ENCODE results near the gene EPHB1.

The EPHB1 gene

GRCh38 chr3:135158520-135158919 is 363.5 kb downstream of the EPHB1 start:
- no peak for DNase-seq (ENCODE audit: low read depth in 1 of 2, low spot score in 1 of 2)
- no peak for TF ChIP-seq SPI1 (IDR thresholded peaks at IDR 0.05; ENCODE audit: borderline replicate concordance, low read depth)
- TF ChIP-seq GABPA (IDR thresholded peaks at IDR 0.05; ENCODE audit: low read depth), result no peak
- no peak for TF ChIP-seq REST (IDR thresholded peaks at IDR 0.05; ENCODE audit: insufficient replicate concordance, low read depth)
- TF ChIP-seq POLR2AphosphoS5 (IDR thresholded peaks at IDR 0.05; ENCODE audit: low read depth), result no peak
- Histone ChIP-seq H3K27ac (replicated peaks) (no peak overlapping the region), H3K4me3 (replicated peaks; ENCODE audit: insufficient read depth, low read length) (no peak overlapping the region), H3K27me3 (ENCODE audit: insufficient read depth, poor library complexity, severe bottlenecking) (peaks cover under 1% of the 10 kb centered on the region)

DNA sequence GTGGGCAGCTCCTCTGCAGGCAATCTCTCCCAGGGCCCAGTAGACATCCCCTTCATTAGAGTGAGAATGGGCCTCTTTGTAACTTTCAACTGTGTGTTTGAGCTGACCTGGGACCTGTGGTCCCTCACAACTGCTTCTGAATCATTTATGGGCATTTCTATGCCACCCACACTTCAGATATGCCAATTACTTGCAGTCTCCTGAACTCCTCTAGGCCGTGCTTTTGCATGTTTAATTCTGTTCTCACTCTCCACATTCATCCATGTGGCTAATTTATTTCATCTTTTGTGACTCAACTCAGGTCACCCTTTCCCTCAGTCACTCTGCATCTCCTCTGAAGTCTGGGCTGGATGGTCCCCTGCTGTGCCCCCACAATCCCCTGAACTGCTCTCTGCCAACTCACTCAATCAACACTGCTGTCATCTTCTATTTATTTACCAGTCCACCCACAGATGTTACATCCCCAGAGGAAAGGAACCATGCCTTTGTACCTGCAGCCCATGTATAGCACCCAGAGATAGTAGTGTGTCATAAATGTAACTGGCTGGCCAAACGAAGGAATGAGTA is 364.7 kb downstream of the EPHB1 start:
- TF ChIP-seq GABPA (IDR thresholded peaks at IDR 0.05; ENCODE audit: low read depth) (no peak), REST (IDR thresholded peaks at IDR 0.05; ENCODE audit: insufficient replicate concordance, low read depth) (no peak), POLR2AphosphoS5 (IDR thresholded peaks at IDR 0.05; ENCODE audit: low read depth) (no peak)
- TF ChIP-seq, protein P1, sequence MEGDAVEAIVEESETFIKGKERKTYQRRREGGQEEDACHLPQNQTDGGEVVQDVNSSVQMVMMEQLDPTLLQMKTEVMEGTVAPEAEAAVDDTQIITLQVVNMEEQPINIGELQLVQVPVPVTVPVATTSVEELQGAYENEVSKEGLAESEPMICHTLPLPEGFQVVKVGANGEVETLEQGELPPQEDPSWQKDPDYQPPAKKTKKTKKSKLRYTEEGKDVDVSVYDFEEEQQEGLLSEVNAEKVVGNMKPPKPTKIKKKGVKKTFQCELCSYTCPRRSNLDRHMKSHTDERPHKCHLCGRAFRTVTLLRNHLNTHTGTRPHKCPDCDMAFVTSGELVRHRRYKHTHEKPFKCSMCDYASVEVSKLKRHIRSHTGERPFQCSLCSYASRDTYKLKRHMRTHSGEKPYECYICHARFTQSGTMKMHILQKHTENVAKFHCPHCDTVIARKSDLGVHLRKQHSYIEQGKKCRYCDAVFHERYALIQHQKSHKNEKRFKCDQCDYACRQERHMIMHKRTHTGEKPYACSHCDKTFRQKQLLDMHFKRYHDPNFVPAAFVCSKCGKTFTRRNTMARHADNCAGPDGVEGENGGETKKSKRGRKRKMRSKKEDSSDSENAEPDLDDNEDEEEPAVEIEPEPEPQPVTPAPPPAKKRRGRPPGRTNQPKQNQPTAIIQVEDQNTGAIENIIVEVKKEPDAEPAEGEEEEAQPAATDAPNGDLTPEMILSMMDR (IDR thresholded peaks at IDR 0.05; ENCODE audit: insufficient read depth, low read length), result no peak
- Histone ChIP-seq H3K4me3 (replicated peaks; ENCODE audit: insufficient read depth, low read length) (no peak overlapping the region), H3K27ac (replicated peaks) (no peak overlapping the region), H3K27me3 (ENCODE audit: insufficient read depth, poor library complexity, severe bottlenecking) (no peaks in the 10 kb centered on the region)
- no peak for DNase-seq (ENCODE audit: low read depth in 1 of 2, low spot score in 1 of 2)

DNA sequence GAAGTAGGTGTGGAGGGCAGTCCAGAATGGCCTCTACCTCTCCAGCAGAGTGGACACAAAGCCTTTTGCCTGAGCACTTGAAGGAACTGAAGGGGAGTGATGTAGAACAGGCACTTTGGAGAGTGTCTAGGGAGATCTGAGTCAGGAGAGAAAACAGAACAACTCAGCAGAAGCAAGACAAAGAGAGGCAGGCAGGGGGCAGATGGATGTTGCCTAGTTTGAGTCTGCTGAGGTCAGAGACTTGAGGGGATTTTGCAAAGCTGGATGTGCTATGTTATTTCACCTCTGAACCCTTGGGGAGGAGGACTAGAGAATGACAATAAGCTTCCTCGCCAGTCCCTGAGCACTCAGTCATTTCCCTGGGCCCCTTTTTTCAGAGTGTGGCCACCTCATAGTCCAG is 366.4 kb downstream of the EPHB1 start:
- TF ChIP-seq GABPA (IDR thresholded peaks at IDR 0.05; ENCODE audit: low read depth), result no peak
- TF ChIP-seq, protein P1 (IDR thresholded peaks at IDR 0.05; ENCODE audit: insufficient read depth, low read length), result no peak
- no peak for TF ChIP-seq POLR2AphosphoS5 (IDR thresholded peaks at IDR 0.05; ENCODE audit: low read depth)
- TF ChIP-seq REST (IDR thresholded peaks at IDR 0.05; ENCODE audit: insufficient replicate concordance, low read depth), result no peak
- TF ChIP-seq SPI1 (IDR thresholded peaks at IDR 0.05; ENCODE audit: borderline replicate concordance, low read depth), result no peak
- DNase-seq (ENCODE audit: low read depth in 1 of 2, low spot score in 1 of 2), result no peak
- Histone ChIP-seq H3K4me3 (replicated peaks; ENCODE audit: insufficient read depth, low read length) (no peak overlapping the region), H3K27me3 (ENCODE audit: insufficient read depth, poor library complexity, severe bottlenecking) (no peaks in the 10 kb centered on the region), H3K27ac (replicated peaks) (no peak overlapping the region)
